IMR-90 (cell line): ENCODE results near the gene OXSR1. TPM values are rescaled to one million over a fixed set of nuclear protein-coding genes. Genes with fewer than 3 reads are reported as not detected.

ENCODE experiments used
- ATAC-seq: fragments of 200-7000 bp; cut with Tn5 transposase; 2 replicates; pipeline ENCODE4 v1.9.1; 2020; ENCODE audit warnings: low read depth, mild to moderate bottlenecking, moderate library complexity
- BruUV-seq: library from RNA; stranded (reverse); fragments of 400-500 nt; replicated peaks from 2 replicates; lab custom pipeline; 2021; lab: Mats Ljungman, UMichigan
- CTCF ChIA-PET: fragments of 300-600 bp; formaldehyde crosslinking; extraction: SDS; loops from one replicate; lab custom pipeline; 2021; ENCODE audit warnings: antibody characterized with exemption; lab: Yijun Ruan, JAX
- POLR2A ChIA-PET: fragments of 300-600 bp; sonication (Branson Sonifier 250); formaldehyde crosslinking; loops from one replicate; lab custom pipeline; 2022; ENCODE audit warnings: antibody characterized with exemption; ENCODE audit not compliant: unreplicated experiment; lab: Charles Lee
- DNase-seq: peaks from one replicate; pipeline ENCODE4 v3.0.0; 2013
- H2AFZ ChIP-seq: replicated peaks from 2 replicates; pipeline ENCODE3; 2013; ENCODE audit warnings: low read length, mild to moderate bottlenecking; ENCODE audit not compliant: poor library complexity
- H2AK5ac ChIP-seq: 2 replicates; pipeline ENCODE4 v1.6.1; 2013; ENCODE audit warnings: low read depth, low read length, inconsistent platforms
- H2AK9ac ChIP-seq: replicated peaks from 2 replicates; pipeline ENCODE3; 2013; ENCODE audit warnings: mild to moderate bottlenecking, low read depth, low read length, moderate library complexity; ENCODE audit not compliant: poor library complexity
- H2BK120ac ChIP-seq: 2 replicates; pipeline ENCODE4 v1.6.1; 2013; ENCODE audit warnings: low read depth, low read length, inconsistent platforms
- H2BK15ac ChIP-seq: 3 replicates; pipeline ENCODE4 v1.6.1; 2013; ENCODE audit warnings: low read depth, low read length, inconsistent platforms
- H2BK20ac ChIP-seq: 2 replicates; pipeline ENCODE4 v1.6.1; 2013; ENCODE audit warnings: low read depth, mild to moderate bottlenecking, inconsistent platforms, low read length, moderate library complexity
- H2BK5ac ChIP-seq: 2 replicates; pipeline ENCODE4 v1.6.1; 2013; ENCODE audit warnings: mild to moderate bottlenecking, low read depth, low read length, inconsistent platforms; ENCODE audit not compliant: poor library complexity, severe bottlenecking
- H3K14ac ChIP-seq: replicated peaks from 2 replicates; pipeline ENCODE4 v1.6.1; 2013; ENCODE audit warnings: low read depth, low read length, inconsistent platforms
- H3K18ac ChIP-seq: 2 replicates; pipeline ENCODE4 v1.6.1; 2013; ENCODE audit warnings: low read depth, low read length, control low read depth
- H3K23ac ChIP-seq: 2 replicates; pipeline ENCODE4 v1.6.1; 2013; ENCODE audit warnings: low read depth, low read length, inconsistent platforms
- H3K27ac ChIP-seq: 2 replicates; pipeline ENCODE4 v1.5.1; 2013; ENCODE audit warnings: mild to moderate bottlenecking, control low read depth, low read length; ENCODE audit not compliant: insufficient read depth
- H3K27me3 ChIP-seq: 2 replicates; pipeline ENCODE4 v1.6.1; 2013; ENCODE audit warnings: low read length; ENCODE audit not compliant: control insufficient read depth, insufficient read depth
- H3K36me3 ChIP-seq: 2 replicates; pipeline ENCODE4 v1.6.1; 2013; ENCODE audit warnings: low read length, mixed read lengths; ENCODE audit not compliant: control insufficient read depth, insufficient read depth
- H3K4ac ChIP-seq: 2 replicates; pipeline ENCODE4 v1.6.1; 2013; ENCODE audit warnings: low read depth, low read length, inconsistent platforms
- H3K4me1 ChIP-seq: 2 replicates; pipeline ENCODE4 v1.6.1; 2013; ENCODE audit warnings: low read length, mixed read lengths; ENCODE audit not compliant: control insufficient read depth, insufficient read depth
- H3K4me2 ChIP-seq: 2 replicates; pipeline ENCODE4 v1.6.1; 2013; ENCODE audit warnings: low read depth, mild to moderate bottlenecking, control low read depth, low read length, moderate library complexity
- H3K4me3 ChIP-seq: 2 replicates; pipeline ENCODE4 v1.5.1; 2013; ENCODE audit warnings: low read depth, mild to moderate bottlenecking, control low read depth, low read length, moderate library complexity; ENCODE audit not compliant: insufficient read depth
- H3K56ac ChIP-seq: 2 replicates; pipeline ENCODE4 v1.6.1; 2013; ENCODE audit warnings: low read length, inconsistent platforms; ENCODE audit not compliant: insufficient read depth; ENCODE audit errors: extremely low read depth
- H3K79me1 ChIP-seq, 2 experiments: 2 replicates each; pipeline ENCODE4 v1.6.1; 2013; ENCODE audit warnings: low read length in 2 of 2, inconsistent platforms in 1 of 2, low read depth in 1 of 2
- H3K9ac ChIP-seq: 2 replicates; pipeline ENCODE4 v1.6.1; 2013; ENCODE audit warnings: low read depth, low read length, control low read depth
- H3K9me1 ChIP-seq: 2 replicates; pipeline ENCODE4 v1.6.1; 2013; ENCODE audit warnings: low read length, inconsistent platforms; ENCODE audit not compliant: insufficient read depth
- H3K9me3 ChIP-seq: 2 replicates; pipeline ENCODE4 v1.6.1; 2013; ENCODE audit warnings: low read length; ENCODE audit not compliant: control insufficient read depth, insufficient read depth
- H4K20me1 ChIP-seq: 2 replicates; pipeline ENCODE4 v1.6.1; 2013; ENCODE audit warnings: low read length, inconsistent platforms; ENCODE audit not compliant: insufficient read depth
- H4K5ac ChIP-seq: 2 replicates; pipeline ENCODE4 v1.6.1; 2013; ENCODE audit warnings: mild to moderate bottlenecking, low read depth, low read length, control low read depth
- H4K8ac ChIP-seq, 2 experiments: 2 replicates each; pipeline ENCODE4 v1.6.1; 2013; ENCODE audit warnings: low read depth in 2 of 2, low read length in 2 of 2, control low read depth in 1 of 2, inconsistent platforms in 1 of 2
- H4K91ac ChIP-seq: 2 replicates; pipeline ENCODE4 v1.6.1; 2013; ENCODE audit warnings: low read depth, low read length, inconsistent platforms; ENCODE audit not compliant: insufficient read depth
- BHLHE40 ChIP-seq: fragments of 150-350 bp; IDR thresholded peaks from 2 replicates; pipeline ENCODE4 v1.6.1; 2016; ENCODE audit warnings: mild to moderate bottlenecking, low read depth, low read length
- MAFK ChIP-seq: IDR thresholded peaks from 2 replicates; pipeline ENCODE4 v1.6.1; 2012; ENCODE audit warnings: low read depth, low read length, improper control_type of control experiment
- RAD21 ChIP-seq: IDR thresholded peaks from 2 replicates; pipeline ENCODE4 v1.6.1; 2012; ENCODE audit warnings: low read length, improper control_type of control experiment
- WGBS, 2 experiments: methylation state at CpG; one replicate each; pipeline versions ENCODE4 v1.1.5 to v1.1.7; 2013; ENCODE audit warnings: missing lambda C conversion rate in 2 of 2; ENCODE audit not compliant: insufficient read length in 1 of 2; ENCODE audit errors: extremely low coverage in 2 of 2; 5-methylcytosine and 5-hydroxymethylcytosine counted together
- dilution Hi-C: fragments of 300-500 bp; cut with HindIII; formaldehyde crosslinking; loops from one replicate; pipeline ENCODE4 v1.14.3; 2018; ENCODE audit warnings: low sequenced_read_pairs; ENCODE audit not compliant: unreplicated experiment
- in situ Hi-C: fragments of 300-500 bp; cut with MboI; formaldehyde crosslinking; loops from 3 replicates; pipeline ENCODE4 v1.14.3; 2019; ENCODE audit warnings: low sequenced_read_pairs, inconsistent platforms, mixed read lengths
- intact Hi-C: fragments of 100-400 bp; cut with micrococcal nuclease; formaldehyde crosslinking; loops from 2 replicates; pipeline ENCODE4 v1.10.0; 2022
- polyA plus RNA-seq, 3 experiments: library from polyadenylated mRNA; depleted of rRNA; stranded (reverse); fragments of >200 nt; gene quantifications; 2 replicates each; pipeline ENCODE4 v1.2.3, GENCODE V29; 2012; ENCODE audit warnings: low replicate concordance in 1 of 3
- total RNA-seq: library from RNA; depleted of rRNA; stranded (reverse); fragments of >200 nt; gene quantifications from 2 replicates; pipeline ENCODE4 v1.2.3, GENCODE V29; 2012
- TF ChIP-seq, protein P1 (sequence below): conservative IDR thresholded peaks from 2 replicates; pipeline ENCODE4 v1.5.1; 2012; ENCODE audit warnings: mild to moderate bottlenecking, low read depth, low read length, improper control_type of control experiment
- TF ChIP-seq, protein P2 (sequence below): fragments of 150-350 bp; IDR thresholded peaks from 2 replicates; pipeline ENCODE4 v1.6.1; 2016; ENCODE audit warnings: low read depth, mild to moderate bottlenecking, low read length, moderate library complexity, borderline replicate concordance
- TF ChIP-seq, protein P3 (sequence below): fragments of 150-350 bp; IDR thresholded peaks from 2 replicates; pipeline ENCODE4 v1.6.1; 2017; ENCODE audit warnings: mild to moderate bottlenecking, antibody characterized with exemption, low read length, low read depth

Gene OXSR1
- total and polyA plus RNA-seq, 2 of the 4 experiments (the other 2 are of a cell fraction), result 32.9 to 37.6 TPM

DNA sequence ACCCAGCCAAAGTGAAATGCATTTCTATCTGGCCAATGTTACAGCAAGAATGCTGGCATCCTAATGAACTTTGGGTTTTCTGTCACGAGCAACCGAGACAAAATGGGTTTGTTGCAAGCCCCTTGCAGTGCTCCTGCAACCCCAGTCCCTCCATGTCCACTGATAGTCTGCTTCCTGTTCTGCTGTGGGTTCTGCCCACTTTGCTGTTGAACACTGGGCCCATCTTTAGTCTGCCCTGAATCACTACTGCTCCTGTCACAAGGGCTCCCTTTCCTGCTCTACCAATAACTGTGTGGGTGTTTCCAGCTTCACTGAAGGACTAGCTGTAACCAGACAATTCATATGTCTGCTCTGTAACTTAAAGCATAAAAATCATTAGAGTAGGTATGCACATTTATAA is 12.7 kb upstream of the OXSR1 start:
- CTCF ChIA-PET, result no interaction called here
- H3K27ac ChIP-seq, result no peak overlapping the region
- no peaks in the 10 kb centered on the region for H3K79me1 ChIP-seq
- no peaks in the 10 kb centered on the region for H4K20me1 ChIP-seq
- H3K4ac ChIP-seq, result no peak overlapping the region
- intact Hi-C loops, result no loop called here
- H2BK15ac ChIP-seq, result no peak overlapping the region
- ATAC-seq, result no peak
- no peak overlapping the region for H4K5ac ChIP-seq
- H3K36me3 ChIP-seq, result no peaks in the 10 kb centered on the region
- H3K18ac ChIP-seq, result no peak overlapping the region
- no peak overlapping the region for H3K4me2 ChIP-seq
- H3K23ac ChIP-seq, result no peak overlapping the region
- H3K4me1 ChIP-seq, result no peaks in the 10 kb centered on the region
- H2AK5ac ChIP-seq, result no peak overlapping the region
- POLR2A ChIA-PET, result no interaction called here
- H2AFZ ChIP-seq, result no peak overlapping the region
- H3K9me3 ChIP-seq, result no peaks in the 10 kb centered on the region
- no peak overlapping the region for H3K4me3 ChIP-seq
- no peaks in the 10 kb centered on the region for H3K27me3 ChIP-seq
- H2AK9ac ChIP-seq, result no peak overlapping the region
- no peak overlapping the region for H2BK120ac ChIP-seq
- no TSS peak for BruUV-seq
- H2BK20ac ChIP-seq, result no peak overlapping the region
- no peak overlapping the region for H4K8ac ChIP-seq
- H3K9ac ChIP-seq, result no peak overlapping the region
- no peak for DNase-seq
- no peaks in the 10 kb centered on the region for H3K9me1 ChIP-seq
- TF ChIP-seq, protein P1, sequence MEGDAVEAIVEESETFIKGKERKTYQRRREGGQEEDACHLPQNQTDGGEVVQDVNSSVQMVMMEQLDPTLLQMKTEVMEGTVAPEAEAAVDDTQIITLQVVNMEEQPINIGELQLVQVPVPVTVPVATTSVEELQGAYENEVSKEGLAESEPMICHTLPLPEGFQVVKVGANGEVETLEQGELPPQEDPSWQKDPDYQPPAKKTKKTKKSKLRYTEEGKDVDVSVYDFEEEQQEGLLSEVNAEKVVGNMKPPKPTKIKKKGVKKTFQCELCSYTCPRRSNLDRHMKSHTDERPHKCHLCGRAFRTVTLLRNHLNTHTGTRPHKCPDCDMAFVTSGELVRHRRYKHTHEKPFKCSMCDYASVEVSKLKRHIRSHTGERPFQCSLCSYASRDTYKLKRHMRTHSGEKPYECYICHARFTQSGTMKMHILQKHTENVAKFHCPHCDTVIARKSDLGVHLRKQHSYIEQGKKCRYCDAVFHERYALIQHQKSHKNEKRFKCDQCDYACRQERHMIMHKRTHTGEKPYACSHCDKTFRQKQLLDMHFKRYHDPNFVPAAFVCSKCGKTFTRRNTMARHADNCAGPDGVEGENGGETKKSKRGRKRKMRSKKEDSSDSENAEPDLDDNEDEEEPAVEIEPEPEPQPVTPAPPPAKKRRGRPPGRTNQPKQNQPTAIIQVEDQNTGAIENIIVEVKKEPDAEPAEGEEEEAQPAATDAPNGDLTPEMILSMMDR, result no peak
- TF ChIP-seq MAFK (no peak), BHLHE40 (no peak), RAD21 (no peak)
- TF ChIP-seq, protein P2, sequence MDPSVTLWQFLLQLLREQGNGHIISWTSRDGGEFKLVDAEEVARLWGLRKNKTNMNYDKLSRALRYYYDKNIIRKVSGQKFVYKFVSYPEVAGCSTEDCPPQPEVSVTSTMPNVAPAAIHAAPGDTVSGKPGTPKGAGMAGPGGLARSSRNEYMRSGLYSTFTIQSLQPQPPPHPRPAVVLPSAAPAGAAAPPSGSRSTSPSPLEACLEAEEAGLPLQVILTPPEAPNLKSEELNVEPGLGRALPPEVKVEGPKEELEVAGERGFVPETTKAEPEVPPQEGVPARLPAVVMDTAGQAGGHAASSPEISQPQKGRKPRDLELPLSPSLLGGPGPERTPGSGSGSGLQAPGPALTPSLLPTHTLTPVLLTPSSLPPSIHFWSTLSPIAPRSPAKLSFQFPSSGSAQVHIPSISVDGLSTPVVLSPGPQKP, result no peak
- TF ChIP-seq, protein P3, sequence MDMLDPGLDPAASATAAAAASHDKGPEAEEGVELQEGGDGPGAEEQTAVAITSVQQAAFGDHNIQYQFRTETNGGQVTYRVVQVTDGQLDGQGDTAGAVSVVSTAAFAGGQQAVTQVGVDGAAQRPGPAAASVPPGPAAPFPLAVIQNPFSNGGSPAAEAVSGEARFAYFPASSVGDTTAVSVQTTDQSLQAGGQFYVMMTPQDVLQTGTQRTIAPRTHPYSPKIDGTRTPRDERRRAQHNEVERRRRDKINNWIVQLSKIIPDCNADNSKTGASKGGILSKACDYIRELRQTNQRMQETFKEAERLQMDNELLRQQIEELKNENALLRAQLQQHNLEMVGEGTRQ, result no peak
- dilution Hi-C loops, result no loop called here
- no peak overlapping the region for H3K14ac ChIP-seq
- H2BK5ac ChIP-seq, result no peak overlapping the region
- WGBS, 2 experiments, result 100% methylated on average over 2 of the region's 2 CpGs; no CpG with 5 or more reads in 1 of the 2 experiments
- no peak overlapping the region for H4K91ac ChIP-seq
- H3K56ac ChIP-seq, result no peak overlapping the region
- in situ Hi-C loops, result no loop called here
